Astrocyte of the spinal cord (primary cell): Measurements from ENCODE around the gene TMEM123.
A peak's percentile ranks its signal among the peaks of the same experiment; 100 is the strongest.

ENCODE experiments used
- DNase-seq: peaks from one replicate; pipeline ENCODE4 v3.0.0; 2011; ENCODE audit warnings: low read depth, low spot score
- H3K4me3 ChIP-seq: 2 replicates; pipeline ENCODE4 v1.5.1; 2011; ENCODE audit warnings: low read depth, mild to moderate bottlenecking, low read length, moderate library complexity
- in situ Hi-C: cut with HindIII; loops from 2 replicates; pipeline ENCODE4 v1.10.0; 2017; ENCODE audit warnings: low sequenced_read_pairs
- TF ChIP-seq, protein P1 (sequence below): IDR thresholded peaks from 2 replicates; pipeline ENCODE4 v1.5.1; 2012; ENCODE audit warnings: low read depth, mild to moderate bottlenecking, low read length, inconsistent platforms

Gene TMEM123

DNA sequence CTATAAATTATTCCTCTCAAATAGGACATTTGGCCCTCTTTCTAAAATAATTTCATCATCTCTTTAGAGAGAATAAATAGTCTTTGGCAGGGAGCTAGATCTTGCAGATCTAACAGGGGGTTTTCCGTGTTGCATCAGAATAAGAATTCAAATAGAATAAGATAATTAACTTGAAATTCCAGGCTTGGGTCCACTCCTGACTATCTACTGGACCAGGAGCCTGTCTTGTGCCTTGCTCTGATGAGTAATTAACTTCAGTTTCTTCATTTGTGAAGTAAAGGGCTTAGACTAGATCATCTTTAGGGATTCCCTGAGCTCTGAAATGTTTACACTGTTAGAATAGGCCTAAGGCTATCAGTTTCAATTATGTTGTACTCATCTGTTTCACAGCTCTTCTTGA, 23.5 kb upstream of the TMEM123 start:
- in situ Hi-C loops, result no loop called here
- DNase-seq, result no peak
- TF ChIP-seq, protein P1, sequence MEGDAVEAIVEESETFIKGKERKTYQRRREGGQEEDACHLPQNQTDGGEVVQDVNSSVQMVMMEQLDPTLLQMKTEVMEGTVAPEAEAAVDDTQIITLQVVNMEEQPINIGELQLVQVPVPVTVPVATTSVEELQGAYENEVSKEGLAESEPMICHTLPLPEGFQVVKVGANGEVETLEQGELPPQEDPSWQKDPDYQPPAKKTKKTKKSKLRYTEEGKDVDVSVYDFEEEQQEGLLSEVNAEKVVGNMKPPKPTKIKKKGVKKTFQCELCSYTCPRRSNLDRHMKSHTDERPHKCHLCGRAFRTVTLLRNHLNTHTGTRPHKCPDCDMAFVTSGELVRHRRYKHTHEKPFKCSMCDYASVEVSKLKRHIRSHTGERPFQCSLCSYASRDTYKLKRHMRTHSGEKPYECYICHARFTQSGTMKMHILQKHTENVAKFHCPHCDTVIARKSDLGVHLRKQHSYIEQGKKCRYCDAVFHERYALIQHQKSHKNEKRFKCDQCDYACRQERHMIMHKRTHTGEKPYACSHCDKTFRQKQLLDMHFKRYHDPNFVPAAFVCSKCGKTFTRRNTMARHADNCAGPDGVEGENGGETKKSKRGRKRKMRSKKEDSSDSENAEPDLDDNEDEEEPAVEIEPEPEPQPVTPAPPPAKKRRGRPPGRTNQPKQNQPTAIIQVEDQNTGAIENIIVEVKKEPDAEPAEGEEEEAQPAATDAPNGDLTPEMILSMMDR, result no peak
- no peak overlapping the region for H3K4me3 ChIP-seq

DNA sequence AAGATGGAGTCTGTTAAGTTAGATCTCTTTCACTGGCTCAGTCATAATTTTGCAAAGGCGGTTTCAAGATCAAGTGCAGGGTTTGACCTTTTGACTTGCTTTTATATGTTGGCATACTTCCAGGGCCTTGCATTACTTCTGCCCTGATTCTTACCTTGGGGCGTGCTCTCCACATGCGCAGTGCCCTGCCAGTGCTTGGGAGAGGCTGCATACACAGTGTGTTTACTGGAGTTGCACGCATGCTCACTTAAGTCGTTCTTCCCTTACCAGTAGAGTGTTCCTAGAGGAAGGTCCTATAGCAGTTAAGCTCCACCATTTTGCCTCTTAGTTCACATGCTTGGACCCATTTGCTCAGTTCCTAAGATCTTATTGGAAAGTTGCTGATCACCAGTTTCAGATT, 21.0 kb upstream of the TMEM123 start:
- in situ Hi-C loops, result no loop called here
- no peak overlapping the region for H3K4me3 ChIP-seq
- TF ChIP-seq, protein P1, result no peak
- no peak for DNase-seq

DNA sequence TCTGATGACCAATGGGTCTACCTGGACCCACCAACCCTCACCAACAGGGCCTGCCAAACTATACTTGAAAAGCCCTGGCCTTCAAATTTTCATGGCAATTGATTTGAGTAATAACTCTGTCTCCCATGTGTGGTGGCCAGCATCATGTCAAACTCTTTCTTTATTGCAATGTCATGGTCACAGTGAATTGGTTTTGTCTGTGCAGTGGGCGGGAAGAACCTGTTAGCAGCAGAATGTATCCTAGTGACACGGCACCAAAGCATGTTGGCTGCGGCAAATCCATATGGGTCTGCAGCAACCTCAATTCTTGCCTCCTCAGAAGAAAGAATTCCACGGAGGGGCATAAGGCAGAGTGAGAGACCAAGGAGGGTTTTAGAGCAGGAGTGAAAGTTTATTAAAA, 19.6 kb upstream of the TMEM123 start:
- TF ChIP-seq, protein P1, result no peak
- no peak for DNase-seq
- in situ Hi-C loops, result no loop called here

DNA sequence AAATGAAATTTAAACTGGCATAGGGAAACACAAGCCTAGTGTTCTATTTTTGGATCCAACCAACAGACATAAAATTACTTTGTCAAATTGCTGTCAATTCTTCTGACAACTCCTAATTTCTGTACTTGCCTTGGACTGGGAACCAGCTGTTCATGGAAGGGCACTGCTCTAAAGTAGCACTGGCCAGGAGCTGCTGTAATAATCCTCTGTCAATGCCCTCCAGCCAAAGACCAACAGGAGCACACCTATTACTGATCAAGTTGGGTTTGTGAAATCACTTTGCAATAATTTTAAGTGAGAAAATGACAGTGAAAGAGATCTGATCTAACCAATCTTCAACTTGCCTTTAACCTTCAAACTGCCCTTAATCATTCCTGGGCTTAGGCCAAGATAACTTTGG, 18.9 kb upstream of the TMEM123 start:
- DNase-seq, result no peak
- in situ Hi-C loops, result no loop called here
- H3K4me3 ChIP-seq, result no peak overlapping the region
- TF ChIP-seq, protein P1, result no peak

More for the DNA sequence above, 19.6 kb upstream of the TMEM123 start:
- H3K4me3 ChIP-seq, result no peak overlapping the region

DNA sequence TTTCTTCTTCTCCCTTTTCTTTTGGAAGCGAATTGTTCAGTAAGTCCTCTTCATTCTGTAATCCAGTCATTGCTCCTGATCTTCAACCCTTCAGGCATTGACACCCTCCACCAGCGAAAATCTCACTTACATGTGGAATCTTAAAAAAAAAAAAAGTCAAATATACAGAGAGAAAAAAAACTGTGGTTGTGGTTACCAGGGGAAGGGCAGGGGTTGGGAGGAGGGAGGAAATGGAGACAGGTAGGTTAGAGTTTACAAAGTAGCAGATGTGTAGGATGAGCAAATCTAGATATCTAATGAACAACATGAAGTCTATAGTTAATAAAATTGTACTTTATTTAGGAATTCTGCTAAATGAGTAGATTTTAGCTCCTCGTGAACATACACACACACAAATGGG, 17.7 kb upstream of the TMEM123 start:
- DNase-seq, result no peak
- in situ Hi-C loops, result no loop called here
- TF ChIP-seq, protein P1, result no peak
- no peak overlapping the region for H3K4me3 ChIP-seq

DNA sequence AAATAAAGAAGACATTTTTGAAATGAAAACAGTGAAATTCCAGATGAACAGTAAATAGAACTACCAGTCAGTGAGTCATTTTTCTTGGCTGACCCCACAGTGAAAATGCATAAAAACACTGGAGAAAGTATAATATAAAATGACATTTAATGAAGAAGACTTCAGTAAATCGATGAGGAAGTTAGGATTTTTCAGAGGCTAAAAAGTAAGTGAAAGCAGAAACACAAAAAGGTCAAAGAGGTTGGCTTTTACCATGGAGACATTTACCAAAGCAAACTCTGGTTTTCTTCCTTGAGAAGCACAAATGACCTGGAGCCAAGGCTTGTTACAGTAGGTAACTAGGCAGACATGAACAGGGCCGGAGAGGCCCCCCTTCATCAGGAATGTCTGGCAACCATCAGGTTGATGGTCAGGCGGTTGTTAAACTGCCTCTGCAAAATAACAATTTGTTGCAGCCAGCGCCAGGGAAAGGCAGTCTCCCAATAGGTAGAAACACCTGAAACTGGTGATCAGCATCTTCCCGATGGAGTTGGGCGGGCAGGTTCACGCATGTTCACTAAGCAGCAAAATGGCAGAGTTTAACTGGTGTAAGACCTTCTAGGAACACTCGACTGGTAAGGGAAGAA, 16.7 kb upstream of the TMEM123 start:
- peak; percentile 76 for DNase-seq
- no peak overlapping the region for H3K4me3 ChIP-seq
- TF ChIP-seq, protein P1, result no peak
- in situ Hi-C loops, result no loop called here
